Psoas muscle (tissue), 8 donors: ENCODE results near the gene ENPP6. TPM values are rescaled to one million over a fixed set of nuclear protein-coding genes. Genes with fewer than 3 reads are reported as not detected.

Experiments
- ATAC-seq, 4 donors: fragments of 200-7000 bp; cut with Tn5 transposase; one replicate each; pipeline ENCODE4 v1.9.1; 2020; ENCODE audit warnings: moderate library complexity in 3 of 4, mild to moderate bottlenecking in 2 of 4
- DNase-seq, 2 donors: peaks; one replicate each; pipeline ENCODE4 v3.0.0-alpha.2; 2020
- H3K27ac ChIP-seq: fragments of 200-600 bp; one replicate; pipeline ENCODE4 v1.8.0; 2022
- H3K27me3 ChIP-seq, 3 donors: fragments of 200-600 bp in 1 of 3; one replicate each; pipeline versions ENCODE4 v1.6.1 to v1.8.0; 2013 to 2022; ENCODE audit warnings: low read length in 2 of 3, mild to moderate bottlenecking in 2 of 3, moderate library complexity in 1 of 3; ENCODE audit not compliant: insufficient read depth in 3 of 3
- H3K36me3 ChIP-seq, 2 donors: fragments of 200-600 bp in 1 of 2; one replicate each; pipeline versions ENCODE4 v1.6.1 to v1.8.0; 2013 to 2022; ENCODE audit warnings: low read depth in 1 of 2, mild to moderate bottlenecking in 1 of 2, moderate library complexity in 1 of 2; ENCODE audit not compliant: insufficient read depth in 1 of 2
- H3K4me1 ChIP-seq: fragments of 200-600 bp; one replicate; pipeline ENCODE4 v1.8.0; 2022
- H3K4me3 ChIP-seq: fragments of 200-600 bp; one replicate; pipeline ENCODE4 v1.8.0; 2022; ENCODE audit warnings: mild to moderate bottlenecking
- H3K9me3 ChIP-seq: fragments of 200-600 bp; one replicate; pipeline ENCODE4 v1.8.0; 2022
- WGBS, 3 donors: extraction: QIAGEN DNeasy Blood & Tissue Kit; methylation state at CpG; one replicate each; pipeline versions ENCODE4 v1.1.6 to v1.1.7; 2013; 5-methylcytosine and 5-hydroxymethylcytosine counted together
- intact Hi-C, 2 donors: fragments of 100-400 bp; cut with DNase I; formaldehyde crosslinking; loops; one replicate each; pipeline versions ENCODE4 v1.11.0 to v1.14.2; 2022
- polyA plus RNA-seq, 3 donors: library from polyadenylated mRNA; stranded (reverse); fragments of 200-250 nt; gene quantifications; one replicate each; pipeline ENCODE4 v1.2.3, GENCODE V29; 2013
- total RNA-seq, 4 donors: library from RNA; stranded (reverse); fragmentation: NEBNext Ultra II Directional in 2 of 4; extraction: Animal tissue kit (Norgen Biotek cat#: 25700) in 2 of 4; gene quantifications; one replicate each; pipeline versions ENCODE4 v1.2.1 to v1.2.4, GENCODE V29; 2021 to 2023
- TF ChIP-seq, protein P1 (sequence below): fragments of 200-600 bp; IDR thresholded peaks from one replicate; pipeline ENCODE4 v1.8.0; 2022; ENCODE audit warnings: antibody characterized with exemption
- donor health status: healthy with polysubstance abuse.
- donor health status: DM: no; HTN: no; CAD: no; lungs with moderate emphysema.
- donor health status: Bipolar disorder and iron deficiency.
- donor health status: healthy.
- donor health status: DM: yes; HTN: yes; CAD: no.
- donor health status: DM: no; HTN: no; CAD: no.
- donor health status: DM: no; HTN: no; CAD: no.
- donor health status: DM: yes; HTN: yes; CAD: no.

Gene ENPP6
- total and polyA plus RNA-seq, 7 donors: 0.05 to 0.79 (median 0.11) TPM; not detected in 1

DNA sequence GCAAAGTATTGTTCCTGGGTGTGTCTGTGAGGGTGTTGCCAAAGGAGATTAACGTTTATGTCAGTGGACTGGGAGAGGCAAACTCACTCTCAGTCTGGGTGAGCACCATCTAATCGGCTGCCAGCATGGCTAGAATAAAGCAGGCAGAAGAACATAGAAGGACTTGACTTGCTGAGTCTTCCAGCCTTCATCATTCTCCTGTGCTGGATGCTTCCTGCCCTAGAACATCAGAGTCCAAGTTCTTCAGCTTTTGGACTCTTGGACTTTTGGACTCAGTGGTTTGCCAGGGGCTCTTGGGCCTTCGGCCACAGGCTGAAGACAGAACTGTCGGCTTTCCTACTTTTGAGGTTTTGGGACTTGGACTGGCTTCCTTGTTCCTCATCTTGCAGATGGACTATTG, 15.3 kb upstream of the ENPP6 start:
- no peaks in the 10 kb centered on the region for H3K9me3 ChIP-seq
- H3K27me3 ChIP-seq: peaks cover 0 to 3% (median 0%) of the 10 kb centered on the region in 3 donors
- intact Hi-C loops: no loop called here
- 51 to 58% (median 54%) methylated on average over 4 of the region's 4 CpGs for WGBS, 3 donors
- TF ChIP-seq, protein P1, sequence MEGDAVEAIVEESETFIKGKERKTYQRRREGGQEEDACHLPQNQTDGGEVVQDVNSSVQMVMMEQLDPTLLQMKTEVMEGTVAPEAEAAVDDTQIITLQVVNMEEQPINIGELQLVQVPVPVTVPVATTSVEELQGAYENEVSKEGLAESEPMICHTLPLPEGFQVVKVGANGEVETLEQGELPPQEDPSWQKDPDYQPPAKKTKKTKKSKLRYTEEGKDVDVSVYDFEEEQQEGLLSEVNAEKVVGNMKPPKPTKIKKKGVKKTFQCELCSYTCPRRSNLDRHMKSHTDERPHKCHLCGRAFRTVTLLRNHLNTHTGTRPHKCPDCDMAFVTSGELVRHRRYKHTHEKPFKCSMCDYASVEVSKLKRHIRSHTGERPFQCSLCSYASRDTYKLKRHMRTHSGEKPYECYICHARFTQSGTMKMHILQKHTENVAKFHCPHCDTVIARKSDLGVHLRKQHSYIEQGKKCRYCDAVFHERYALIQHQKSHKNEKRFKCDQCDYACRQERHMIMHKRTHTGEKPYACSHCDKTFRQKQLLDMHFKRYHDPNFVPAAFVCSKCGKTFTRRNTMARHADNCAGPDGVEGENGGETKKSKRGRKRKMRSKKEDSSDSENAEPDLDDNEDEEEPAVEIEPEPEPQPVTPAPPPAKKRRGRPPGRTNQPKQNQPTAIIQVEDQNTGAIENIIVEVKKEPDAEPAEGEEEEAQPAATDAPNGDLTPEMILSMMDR: no peak
- no peaks in the 10 kb centered on the region for H3K4me1 ChIP-seq
- no peak overlapping the region for H3K4me3 ChIP-seq
- H3K36me3 ChIP-seq: no peaks in the 10 kb centered on the region
- H3K27ac ChIP-seq: no peak overlapping the region
- DNase-seq: no peak
- no peak for ATAC-seq

DNA sequence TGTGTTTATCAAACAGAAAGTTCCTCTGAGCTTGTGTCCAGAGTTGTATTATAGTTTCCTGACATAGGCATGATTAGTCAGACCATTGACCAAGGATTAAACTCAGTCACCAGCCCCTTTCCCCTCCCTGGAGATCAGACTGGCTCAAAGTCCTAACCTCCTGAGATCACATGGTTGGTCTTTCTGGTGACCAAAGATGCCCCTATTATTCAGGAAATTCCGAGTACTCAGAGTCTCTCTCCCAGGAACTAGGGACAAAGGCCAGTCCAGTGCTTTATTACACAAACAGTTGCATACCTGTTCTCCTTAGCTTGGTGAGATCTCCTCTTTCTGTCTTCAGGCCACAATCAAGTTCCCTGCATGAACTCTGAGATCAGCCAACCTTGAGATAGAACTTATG, 14.5 kb upstream of the ENPP6 start:
- intact Hi-C loops: no loop called here
- WGBS, 3 donors: 61 to 78% (median 74%) methylated on average over 1 of the region's 1 CpG
- no peaks in the 10 kb centered on the region for H3K4me1 ChIP-seq

DNA sequence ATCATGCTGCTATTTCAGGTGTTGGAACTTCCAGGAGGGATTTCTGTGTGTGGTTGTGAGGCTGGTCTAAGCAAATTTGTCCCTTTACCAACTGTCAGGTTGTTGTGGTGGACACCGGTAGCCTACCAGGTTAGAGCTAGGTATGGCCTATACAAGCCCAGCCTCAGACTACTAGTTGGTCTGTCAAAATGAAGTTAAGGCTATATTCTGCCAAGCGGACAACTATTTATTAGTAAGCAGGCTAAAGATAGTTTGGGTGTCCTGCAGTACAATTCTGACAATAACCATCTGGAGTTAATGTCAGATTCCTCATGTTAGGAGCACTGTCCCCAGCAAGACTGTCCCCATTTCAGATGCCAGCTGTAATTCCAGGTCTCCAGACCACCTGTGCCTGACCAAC, 13.9 kb upstream of the ENPP6 start:
- intact Hi-C loops: no loop called here
- Histone ChIP-seq H3K4me1 (no peaks in the 10 kb centered on the region), H3K36me3 (no peaks in the 10 kb centered on the region), H3K4me3 (no peak overlapping the region), H3K27me3 (peaks cover 0 to 3% (median 0%) of the 10 kb centered on the region in 3 donors), H3K27ac (no peak overlapping the region), H3K9me3 (no peaks in the 10 kb centered on the region)
- WGBS, 3 donors: 87 to 92% (median 88%) methylated on average over 2 of the region's 2 CpGs
- ATAC-seq (no peak), DNase-seq (no peak)
- TF ChIP-seq, protein P1: no peak

More for the DNA sequence above, 14.5 kb upstream of the ENPP6 start:
- ATAC-seq (no peak), DNase-seq (no peak)
- Histone ChIP-seq H3K9me3 (no peaks in the 10 kb centered on the region), H3K27ac (no peak overlapping the region), H3K27me3 (peaks cover 0 to 3% (median 0%) of the 10 kb centered on the region in 3 donors), H3K36me3 (no peaks in the 10 kb centered on the region), H3K4me3 (no peak overlapping the region)
- TF ChIP-seq, protein P1: no peak

DNA sequence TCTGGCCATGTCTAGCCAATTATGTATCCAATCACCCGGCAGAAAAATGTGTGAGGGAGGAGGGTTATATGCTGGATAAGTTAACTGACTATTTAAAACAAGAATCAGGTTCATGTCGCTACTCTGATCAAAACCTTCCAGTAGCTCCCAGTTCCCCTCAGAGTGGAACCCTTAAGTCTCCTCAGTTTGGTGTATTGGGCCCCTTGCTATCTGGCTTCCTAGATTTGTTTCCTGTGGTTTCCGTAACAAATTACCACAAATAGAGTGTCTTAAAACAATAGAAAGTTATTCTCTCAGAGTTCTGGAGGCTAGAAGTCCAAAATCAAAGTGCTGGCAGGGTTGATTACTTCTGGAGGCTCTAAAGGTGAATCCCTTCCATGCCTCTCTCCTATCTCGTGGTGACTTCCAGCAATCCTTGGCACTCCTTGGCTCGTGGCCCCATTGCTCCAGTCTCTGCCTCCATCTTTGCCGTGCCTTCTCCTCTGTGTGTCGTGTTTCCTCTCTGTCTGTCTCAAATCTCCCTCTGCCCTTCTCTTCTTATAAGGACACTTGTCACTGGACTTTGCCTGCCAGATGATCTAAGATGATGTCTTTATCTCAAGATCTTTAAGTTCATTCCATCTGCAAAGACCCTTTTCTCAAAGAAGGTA, 10.5 kb upstream of the ENPP6 start:
- WGBS, 3 donors: 78 to 81% (median 78%) methylated on average over 7 of the region's 7 CpGs
- no peak overlapping the region for H3K27ac ChIP-seq
- ATAC-seq (no peak), DNase-seq (no peak)
- no peak overlapping the region for H3K4me3 ChIP-seq
- no peaks in the 10 kb centered on the region for H3K27me3 ChIP-seq
- TF ChIP-seq, protein P1: no peak
- H3K36me3 ChIP-seq: no peaks in the 10 kb centered on the region
- no peaks in the 10 kb centered on the region for H3K4me1 ChIP-seq
- H3K9me3 ChIP-seq: no peaks in the 10 kb centered on the region
- intact Hi-C loops: no loop called here

DNA sequence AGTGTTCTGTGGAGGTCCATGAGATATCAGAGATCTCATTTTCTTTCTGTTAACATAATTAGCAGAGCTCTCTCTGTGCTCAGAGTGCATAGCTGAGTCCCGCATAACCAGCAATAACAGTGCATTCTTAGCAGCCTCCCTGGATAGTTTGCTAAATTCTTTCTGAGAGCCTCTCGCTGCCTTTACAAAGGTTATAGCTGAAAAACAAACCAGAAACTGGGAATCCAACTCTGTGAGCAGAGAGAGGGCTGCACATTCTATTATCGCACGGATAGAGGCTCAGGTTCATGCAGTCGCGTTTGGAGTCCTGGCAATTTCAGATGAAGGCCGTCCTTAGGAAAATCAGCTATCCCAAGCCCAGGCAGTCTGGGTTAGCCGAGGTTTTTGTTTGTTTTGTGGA, 1.2 kb downstream of the ENPP6 start:
- ATAC-seq (no peak), DNase-seq (no peak)
- 23 to 51% (median 26%) methylated on average over 8 of the region's 8 CpGs for WGBS, 3 donors
- H3K4me1 ChIP-seq: no peaks in the 10 kb centered on the region
- H3K27me3 ChIP-seq: peaks cover 0 to 28% (median 4%) of the 10 kb centered on the region in 3 donors
- no peak overlapping the region for H3K4me3 ChIP-seq
- TF ChIP-seq, protein P1: no peak
- no peaks in the 10 kb centered on the region for H3K36me3 ChIP-seq
- no peaks in the 10 kb centered on the region for H3K9me3 ChIP-seq
- intact Hi-C loops: no loop called here
- H3K27ac ChIP-seq: no peak overlapping the region
